Measurements from ENCODE around the gene PDS5A. TPM values are rescaled to one million over a fixed set of nuclear protein-coding genes. Genes with fewer than 3 reads are reported as not detected.
"Not testable (repeated sequence)": the region's sequence is repeated elsewhere in the genome, so short reads cannot be mapped to it uniquely, and the experiment has no call there.

PDS5A gene
- total RNA-seq, 1 donor from 2014 or later: 69.3 TPM

GRCh38 chr4:39998659-39999345, 21.1 kb upstream of the PDS5A start:
- no peak for TF ChIP-seq CTCF (IDR thresholded peaks at IDR 0.05; ENCODE audit: insufficient read depth, low read length, poor library complexity, severe bottlenecking)
- DNase-seq (ENCODE audit: low read depth): no peak
- Histone ChIP-seq H3K4me3 (ENCODE audit: low read depth, low read length) (no peak overlapping the region), H3K36me3 (ENCODE audit: control insufficient read depth, insufficient read depth, low read length) (no peaks in the 10 kb centered on the region), H3K27me3 (ENCODE audit: control insufficient read depth, insufficient read depth, low read length) (no peaks in the 10 kb centered on the region)

GRCh38 chr4:39996811-39997210, 19.1 kb upstream of the PDS5A start:
- H3K36me3 ChIP-seq (ENCODE audit: control insufficient read depth, insufficient read depth, low read length): no peaks in the 10 kb centered on the region
- TF ChIP-seq CTCF (IDR thresholded peaks at IDR 0.05; ENCODE audit: insufficient read depth, low read length, poor library complexity, severe bottlenecking): no peak
- no peak overlapping the region for H3K4me3 ChIP-seq (ENCODE audit: low read depth, low read length)
- DNase-seq (ENCODE audit: low read depth): no peak
- no peaks in the 10 kb centered on the region for H3K27me3 ChIP-seq (ENCODE audit: control insufficient read depth, insufficient read depth, low read length)

GRCh38 chr4:39994406-39994805, 16.7 kb upstream of the PDS5A start:
- H3K27me3 ChIP-seq (ENCODE audit: control insufficient read depth, insufficient read depth, low read length): no peaks in the 10 kb centered on the region
- no peaks in the 10 kb centered on the region for H3K36me3 ChIP-seq (ENCODE audit: control insufficient read depth, insufficient read depth, low read length)
- TF ChIP-seq CTCF (IDR thresholded peaks at IDR 0.05; ENCODE audit: insufficient read depth, low read length, poor library complexity, severe bottlenecking): no peak

GRCh38 chr4:39989381-39989780, 11.7 kb upstream of the PDS5A start:
- not testable (repeated sequence) for DNase-seq (ENCODE audit: low read depth); H3K27me3 ChIP-seq (ENCODE audit: control insufficient read depth, insufficient read depth, low read length); H3K36me3 ChIP-seq (ENCODE audit: control insufficient read depth, insufficient read depth, low read length); H3K4me3 ChIP-seq (ENCODE audit: low read depth, low read length)

More at GRCh38 chr4:39994406-39994805, 16.7 kb upstream of the PDS5A start:
- no peak overlapping the region for H3K4me3 ChIP-seq (ENCODE audit: low read depth, low read length)
- no peak for DNase-seq (ENCODE audit: low read depth)

GRCh38 chr4:39987485-39987884, 9.8 kb upstream of the PDS5A start:
- Histone ChIP-seq H3K27me3 (ENCODE audit: control insufficient read depth, insufficient read depth, low read length) (no peaks in the 10 kb centered on the region), H3K4me3 (ENCODE audit: low read depth, low read length) (no peak overlapping the region), H3K36me3 (ENCODE audit: control insufficient read depth, insufficient read depth, low read length) (no peaks in the 10 kb centered on the region)
- TF ChIP-seq CTCF (IDR thresholded peaks at IDR 0.05; ENCODE audit: insufficient read depth, low read length, poor library complexity, severe bottlenecking): no peak
- DNase-seq (ENCODE audit: low read depth): no peak

- DNase-seq (ENCODE audit: low read depth): no peak
- no peaks in the 10 kb centered on the region for H3K36me3 ChIP-seq (ENCODE audit: control insufficient read depth, insufficient read depth, low read length)
- no peak overlapping the region for H3K4me3 ChIP-seq (ENCODE audit: low read depth, low read length)
- H3K27me3 ChIP-seq (ENCODE audit: control insufficient read depth, insufficient read depth, low read length): no peaks in the 10 kb centered on the region
- TF ChIP-seq CTCF (IDR thresholded peaks at IDR 0.05; ENCODE audit: insufficient read depth, low read length, poor library complexity, severe bottlenecking): no peak
Observed at GRCh38 chr4:39978904-39979303, 1.2 kb upstream of the PDS5A start.
